Stomach smooth muscle (tissue), 2 donors: Measurements from ENCODE around the gene NAPA.

ENCODE experiments used
- H3K27ac ChIP-seq: one replicate; pipeline ENCODE4 v1.7.0; 2013; ENCODE audit warnings: mild to moderate bottlenecking, low read length, inconsistent platforms
- H3K27me3 ChIP-seq, 2 donors: one replicate each; pipeline ENCODE4 v1.7.0; 2013; ENCODE audit warnings: low read length in 2 of 2; ENCODE audit not compliant: insufficient read depth in 2 of 2, control insufficient read depth in 1 of 2
- H3K36me3 ChIP-seq, 2 donors: one replicate each; pipeline ENCODE4 v1.7.0; 2013; ENCODE audit warnings: low read length in 2 of 2; ENCODE audit not compliant: control insufficient read depth in 2 of 2, insufficient read depth in 2 of 2
- H3K4me1 ChIP-seq: one replicate; pipeline ENCODE4 v1.7.0; 2013; ENCODE audit warnings: low read length; ENCODE audit not compliant: control insufficient read depth, insufficient read depth
- H3K4me3 ChIP-seq, 2 donors: one replicate each; pipeline ENCODE4 v1.7.0; 2013; ENCODE audit warnings: low read length in 2 of 2
- H3K9ac ChIP-seq, 2 donors: one replicate each; pipeline ENCODE4 v1.7.0; 2013; ENCODE audit warnings: low read length in 2 of 2, mild to moderate bottlenecking in 1 of 2
- H3K9me3 ChIP-seq, 2 donors: one replicate each; pipeline ENCODE4 v1.7.0; 2013; ENCODE audit warnings: low read length in 2 of 2; ENCODE audit not compliant: control insufficient read depth in 2 of 2
- donor health status: healthy.
- donor health status: Pancreatic carcinoma.

Gene NAPA

DNA sequence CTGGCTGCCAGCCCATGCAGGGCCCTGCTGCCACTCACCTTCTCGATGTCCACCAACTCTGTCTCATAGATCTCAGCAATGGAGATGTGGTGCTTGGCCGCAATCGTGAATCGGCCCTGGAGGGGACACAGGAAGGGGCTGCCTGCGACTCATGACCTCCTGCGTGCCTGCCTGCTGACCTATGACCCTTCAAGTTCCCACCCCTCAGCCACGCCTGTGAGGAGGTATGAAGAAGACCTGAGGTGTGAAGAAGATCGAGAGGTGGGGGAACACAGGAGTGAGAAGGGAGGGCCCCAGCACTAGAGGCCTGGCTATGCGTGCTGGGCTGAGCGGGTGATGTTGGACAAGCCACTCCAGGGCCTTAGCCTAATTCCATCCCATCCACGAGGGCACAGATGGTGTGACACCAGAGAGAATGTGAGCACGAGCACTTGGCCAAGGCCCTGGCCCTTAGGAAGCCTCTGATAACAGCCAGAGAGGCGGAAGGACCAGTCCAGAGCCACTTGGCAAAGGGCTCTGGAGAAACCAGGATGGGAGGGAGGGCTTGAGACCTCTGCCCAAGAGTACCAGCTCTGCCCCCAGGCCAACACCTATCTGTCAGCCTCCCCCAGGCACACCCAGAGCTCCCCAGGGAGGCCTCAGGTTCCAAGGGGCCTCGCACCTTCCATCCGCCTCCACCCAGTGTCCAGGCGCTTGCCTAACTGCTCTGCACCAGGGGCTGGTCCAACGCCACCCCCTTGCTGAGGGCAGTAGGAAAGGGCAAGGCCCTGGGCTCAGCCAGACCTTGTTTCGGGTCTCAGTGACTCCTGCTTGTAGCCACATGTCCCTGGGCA is 21.3 kb downstream of the NAPA start:
- Histone ChIP-seq H3K27me3 (no peaks in the 10 kb centered on the region), H3K9me3 (no peaks in the 10 kb centered on the region), H3K4me3 (no peak overlapping the region), H3K36me3 (peaks cover 41 to 44% of the 10 kb centered on the region in 2 donors), H3K4me1 (peaks cover 2% of the 10 kb centered on the region), H3K27ac (no peak overlapping the region), H3K9ac (no peak overlapping the region)

DNA sequence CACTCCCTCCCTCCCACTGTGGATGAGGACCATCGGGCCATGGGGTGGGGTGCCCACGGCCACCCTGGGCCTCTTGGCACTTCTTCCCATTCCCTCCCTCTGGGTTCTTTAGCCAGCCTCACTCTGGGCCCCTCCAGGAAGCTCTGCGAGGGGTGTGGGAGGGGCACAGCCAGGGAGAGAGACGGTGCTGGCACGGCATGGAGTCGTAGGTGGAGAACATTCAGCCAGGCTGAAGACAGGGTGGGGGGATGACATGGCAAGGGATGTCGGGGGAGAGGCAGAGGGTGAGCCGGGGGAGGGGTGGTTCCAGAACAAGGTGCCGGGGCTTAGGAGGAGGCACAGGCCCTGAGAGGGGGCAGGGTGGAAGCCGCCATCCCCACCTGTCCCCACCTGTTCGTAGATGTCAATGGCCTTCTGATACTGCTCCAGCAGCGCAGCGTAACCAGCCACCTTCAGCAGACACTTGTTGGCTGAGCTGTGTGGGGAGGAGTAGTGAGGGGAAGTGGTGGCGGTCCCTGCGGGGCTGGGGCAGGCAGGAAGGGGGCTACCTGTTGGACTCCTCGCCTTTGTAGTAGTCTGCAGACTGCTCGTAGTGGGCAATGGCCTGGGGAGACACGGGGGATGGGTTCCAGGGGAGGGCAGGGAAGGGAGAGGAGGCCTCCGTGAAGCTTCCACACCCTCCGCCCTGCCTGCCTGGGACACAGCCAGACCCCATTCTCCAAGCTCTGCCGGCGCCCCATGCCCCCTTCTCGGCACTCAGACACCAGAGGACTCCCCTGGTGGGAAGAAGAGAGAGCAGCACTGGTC is 22.1 kb downstream of the NAPA start:
- Histone ChIP-seq H3K27ac (no peak overlapping the region), H3K36me3 (peaks cover 42 to 44% of the 10 kb centered on the region in 2 donors), H3K4me3 (no peak overlapping the region), H3K9me3 (no peaks in the 10 kb centered on the region), H3K9ac (no peak overlapping the region), H3K4me1 (peaks cover 2% of the 10 kb centered on the region), H3K27me3 (no peaks in the 10 kb centered on the region)

DNA sequence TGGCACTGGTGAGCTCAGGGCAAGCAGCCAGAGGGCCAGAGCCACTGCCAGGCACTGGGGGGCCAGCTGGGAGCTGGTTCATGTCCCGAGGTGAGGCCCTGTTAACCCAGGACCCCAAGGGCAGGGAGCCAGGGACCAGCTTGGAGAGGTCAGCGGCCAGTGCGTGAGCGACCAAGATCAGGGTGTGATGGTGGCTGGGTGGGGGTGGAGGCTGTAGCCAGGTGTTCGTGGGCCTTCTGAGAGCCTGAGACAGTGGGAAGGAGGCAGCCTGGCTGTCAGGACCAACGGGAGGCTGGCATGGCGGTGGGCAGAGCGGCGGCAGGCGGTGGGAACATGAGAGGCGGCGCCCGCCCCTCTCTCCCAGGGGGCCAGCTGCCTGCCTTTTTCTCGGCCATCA is 22.7 kb downstream of the NAPA start:
- no peak overlapping the region for H3K4me3 ChIP-seq
- no peak overlapping the region for H3K27ac ChIP-seq
- no peaks in the 10 kb centered on the region for H3K9me3 ChIP-seq
- H3K36me3 ChIP-seq = peaks cover 44 to 47% of the 10 kb centered on the region in 2 donors
- no peak overlapping the region for H3K9ac ChIP-seq
- H3K4me1 ChIP-seq = peaks cover 2% of the 10 kb centered on the region
- H3K27me3 ChIP-seq = no peaks in the 10 kb centered on the region

DNA sequence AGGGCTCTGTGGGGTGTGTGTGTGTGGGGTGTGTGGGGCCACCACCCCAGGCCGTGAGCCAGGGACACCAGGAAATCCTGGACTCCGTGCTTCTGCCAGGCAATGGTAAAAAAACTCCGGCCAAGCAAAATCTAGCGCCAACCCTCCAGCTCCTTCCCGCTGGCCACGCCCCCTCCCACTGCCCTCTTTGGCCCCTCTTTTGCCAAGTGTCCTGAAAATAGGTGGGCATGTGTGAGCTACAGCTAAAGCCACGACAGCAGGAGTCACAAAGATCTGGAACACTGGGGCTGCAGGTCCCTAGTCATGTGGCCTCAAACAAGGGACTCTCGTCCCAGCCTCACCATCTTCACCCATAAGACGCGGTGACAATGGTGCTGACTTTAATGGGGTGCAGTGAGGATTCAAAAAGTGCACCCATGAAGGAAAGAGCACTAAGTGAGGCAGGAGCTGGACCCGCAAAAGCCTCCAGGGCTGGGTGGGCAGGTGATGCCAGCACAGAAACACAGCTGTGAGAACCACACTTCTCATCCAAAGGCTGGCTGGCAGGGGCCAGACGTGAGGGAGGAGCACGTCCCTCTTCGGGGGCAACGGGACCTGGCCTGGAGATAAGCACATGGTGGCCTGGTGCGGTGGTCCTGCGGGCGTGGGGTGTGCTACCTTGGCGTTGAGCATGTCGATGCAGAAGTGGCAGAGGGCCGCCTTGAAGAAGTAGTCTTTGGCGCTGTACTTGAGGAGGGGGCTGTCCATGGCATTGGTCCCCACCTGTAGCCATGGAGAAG is 23.3 kb downstream of the NAPA start:
- Histone ChIP-seq H3K27ac (no peak overlapping the region), H3K36me3 (peaks cover 40 to 41% of the 10 kb centered on the region in 2 donors), H3K4me3 (no peak overlapping the region), H3K27me3 (no peaks in the 10 kb centered on the region), H3K4me1 (peaks cover 2% of the 10 kb centered on the region), H3K9ac (no peak overlapping the region), H3K9me3 (no peaks in the 10 kb centered on the region)

DNA sequence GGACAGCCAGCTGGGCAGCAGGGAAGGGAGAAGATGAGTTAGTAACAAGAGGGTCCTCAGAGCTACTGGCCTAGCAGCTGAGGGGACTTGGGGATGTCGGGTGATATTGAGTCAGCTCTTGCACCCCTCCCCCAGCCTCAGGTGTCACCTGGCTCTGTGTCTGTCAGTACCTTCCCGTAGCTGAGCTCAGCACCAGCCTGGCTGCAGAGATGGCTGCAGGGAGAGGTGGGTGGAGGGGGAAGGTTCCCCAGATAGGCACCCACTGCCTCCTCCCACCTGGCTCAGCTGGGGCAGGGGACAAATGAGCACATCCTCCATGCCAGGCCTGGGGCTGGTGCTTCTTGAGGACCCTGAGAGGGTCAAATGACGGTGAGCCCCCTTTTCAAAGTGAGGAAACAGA is 24.0 kb downstream of the NAPA start:
- Histone ChIP-seq H3K9me3 (no peaks in the 10 kb centered on the region), H3K9ac (no peak overlapping the region), H3K27me3 (no peaks in the 10 kb centered on the region), H3K4me1 (peaks cover 2% of the 10 kb centered on the region), H3K36me3 (peaks cover 34 to 39% of the 10 kb centered on the region in 2 donors), H3K27ac (no peak overlapping the region), H3K4me3 (no peak overlapping the region)

DNA sequence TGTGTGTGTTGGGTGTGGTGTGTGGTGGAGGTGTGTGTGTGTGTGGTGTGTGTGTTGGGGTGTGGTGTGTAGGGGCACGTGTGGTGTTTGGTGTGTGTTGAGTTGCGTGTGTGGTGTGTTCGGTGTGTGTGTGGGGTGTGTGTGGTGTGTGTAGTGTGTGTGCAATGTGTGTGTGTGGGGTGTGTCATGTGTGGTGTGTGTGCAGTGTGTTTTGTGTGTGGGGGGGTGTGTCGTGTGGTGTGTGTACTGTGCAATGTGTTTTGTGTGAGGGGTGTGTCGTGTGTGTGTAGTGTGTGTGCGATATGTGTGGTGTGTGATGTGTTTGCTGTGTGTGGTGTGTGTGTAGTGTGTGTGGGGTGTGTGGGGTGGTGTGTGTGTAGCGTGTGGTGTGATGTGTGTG is 24.8 kb downstream of the NAPA start:
- no peak overlapping the region for H3K9ac ChIP-seq
- peaks cover 30 to 43% of the 10 kb centered on the region in 2 donors for H3K36me3 ChIP-seq
- H3K9me3 ChIP-seq = no peaks in the 10 kb centered on the region
- H3K4me1 ChIP-seq = peaks cover 2% of the 10 kb centered on the region
- H3K4me3 ChIP-seq = no peak overlapping the region
- no peak overlapping the region for H3K27ac ChIP-seq
- no peaks in the 10 kb centered on the region for H3K27me3 ChIP-seq

DNA sequence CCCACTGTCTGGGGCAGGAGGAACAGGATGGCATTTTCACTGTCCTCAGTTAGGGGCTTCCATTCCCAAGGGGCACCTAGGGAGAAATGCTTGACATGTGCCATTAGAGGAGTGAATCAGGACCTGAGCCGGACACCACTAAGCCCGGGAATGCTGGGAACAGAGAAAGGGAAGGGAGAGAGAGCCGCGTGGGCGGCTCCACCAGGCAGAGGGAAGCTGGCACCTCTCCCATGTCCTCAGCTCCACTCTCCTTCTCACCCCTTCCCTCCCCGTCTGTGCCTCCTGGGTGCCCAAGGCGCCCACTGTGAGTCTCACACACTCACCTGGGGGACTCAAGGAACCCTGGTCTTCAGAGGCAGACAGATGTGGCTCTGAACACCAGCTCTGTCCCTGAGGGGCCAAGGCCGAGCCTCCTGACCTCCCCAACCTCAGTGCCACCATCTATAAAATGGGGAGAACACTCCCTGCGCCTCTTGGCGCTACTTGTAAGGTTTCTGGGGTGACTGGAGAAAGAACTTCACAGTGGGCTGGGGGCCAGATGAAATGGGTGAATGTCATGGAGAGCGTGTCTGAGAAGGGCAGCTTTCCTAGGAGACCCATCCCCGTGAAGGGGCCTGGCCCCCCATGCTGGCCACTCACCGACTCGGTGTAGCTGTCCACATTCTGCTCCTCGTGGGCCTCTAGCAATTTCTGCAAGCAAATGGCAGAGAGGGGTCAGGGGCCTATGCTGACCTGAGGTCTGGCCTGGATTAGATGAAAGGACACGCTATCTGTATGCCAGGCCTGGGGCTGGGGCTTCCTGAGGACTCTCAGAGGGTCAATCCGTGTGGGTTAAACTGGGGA is 25.6 kb downstream of the NAPA start:
- H3K36me3 ChIP-seq = peaks cover 30 to 43% of the 10 kb centered on the region in 2 donors

DNA sequence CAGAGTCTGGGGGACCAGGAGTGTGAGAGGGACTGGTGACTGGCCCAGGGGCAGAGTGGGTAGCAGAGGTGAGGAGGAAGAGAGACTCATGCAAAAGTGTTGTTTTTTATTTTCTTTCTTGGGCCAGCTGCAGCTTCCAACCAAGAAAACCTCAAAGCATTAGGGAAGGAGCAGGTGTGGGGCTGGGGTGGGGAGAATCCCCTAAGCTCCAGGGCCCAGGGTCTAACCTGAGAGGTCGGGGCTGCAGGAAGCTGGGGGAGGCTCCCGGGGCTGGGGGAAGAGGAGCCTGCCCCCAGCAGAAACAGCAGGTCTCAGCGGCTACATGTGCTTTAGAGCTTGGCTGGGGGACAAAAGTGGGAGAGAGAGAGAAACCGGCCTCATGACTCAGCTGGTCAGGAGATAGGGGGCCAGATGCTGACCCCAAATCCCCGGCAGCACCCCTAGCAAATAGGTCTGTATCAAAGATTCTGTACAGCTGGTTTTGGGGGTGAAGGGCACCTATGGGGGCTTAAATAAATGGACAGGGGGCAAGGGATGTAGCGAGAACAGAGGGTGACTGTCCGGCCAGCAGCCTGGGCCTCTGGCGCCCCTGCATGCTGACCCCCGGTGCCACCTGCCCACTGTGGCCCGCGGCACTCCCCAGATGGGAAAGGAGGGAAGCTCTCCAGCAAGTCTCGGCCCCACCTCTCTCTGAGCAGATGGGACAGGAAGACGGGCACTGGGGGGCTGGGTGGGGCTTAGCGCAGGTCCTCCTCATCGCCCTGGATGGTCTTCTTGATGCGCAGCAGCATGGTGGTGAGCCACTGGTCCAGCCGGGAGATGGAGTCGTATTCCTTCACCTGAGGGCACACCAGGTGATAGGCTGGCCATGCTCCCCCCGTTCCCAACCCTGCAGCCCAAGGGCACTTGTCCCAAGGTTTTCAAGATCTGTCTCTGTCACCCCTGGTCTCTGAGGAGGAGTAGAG is 27.0 kb downstream of the NAPA start:
- Histone ChIP-seq H3K9me3 (no peaks in the 10 kb centered on the region), H3K36me3 (peaks cover 30 to 40% of the 10 kb centered on the region in 2 donors), H3K4me1 (peaks cover 14% of the 10 kb centered on the region), H3K4me3 (no peak overlapping the region), H3K9ac (no peak overlapping the region), H3K27me3 (no peaks in the 10 kb centered on the region), H3K27ac (no peak overlapping the region)

More for the DNA sequence above, 25.6 kb downstream of the NAPA start:
- H3K4me3 ChIP-seq = no peak overlapping the region
- H3K27me3 ChIP-seq = no peaks in the 10 kb centered on the region
- peaks cover 7% of the 10 kb centered on the region for H3K4me1 ChIP-seq
- H3K9me3 ChIP-seq = no peaks in the 10 kb centered on the region
- H3K9ac ChIP-seq = no peak overlapping the region
- H3K27ac ChIP-seq = peak overlapping the region; percentile 18

DNA sequence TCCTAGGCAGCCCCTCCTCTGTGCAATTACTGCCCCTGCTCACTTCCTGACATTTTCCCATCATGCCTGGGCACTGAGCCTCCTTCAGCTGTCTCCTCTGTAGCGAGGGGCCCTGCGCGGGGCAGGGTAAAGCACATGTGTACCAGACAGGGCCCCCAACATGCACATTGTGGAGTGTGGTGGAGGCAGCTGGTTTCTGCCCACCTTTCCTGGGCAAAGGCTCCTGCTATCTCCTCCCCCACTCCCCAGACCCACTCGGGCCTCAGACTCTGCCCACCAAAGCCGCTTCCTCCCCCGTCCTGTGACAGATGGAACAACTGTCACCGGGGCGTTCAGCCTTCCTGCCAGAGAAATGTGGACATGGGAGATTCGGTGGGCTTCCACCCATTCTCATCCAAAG is 28.0 kb downstream of the NAPA start:
- peaks cover 30 to 36% of the 10 kb centered on the region in 2 donors for H3K36me3 ChIP-seq
- H3K9me3 ChIP-seq = no peaks in the 10 kb centered on the region
- H3K4me1 ChIP-seq = peaks cover 14% of the 10 kb centered on the region
- H3K27me3 ChIP-seq = no peaks in the 10 kb centered on the region
- no peak overlapping the region for H3K4me3 ChIP-seq
- no peak overlapping the region for H3K27ac ChIP-seq
- H3K9ac ChIP-seq = no peak overlapping the region
